K562 (cell line): ENCODE results near the gene SNRPA. TPM values are rescaled to one million over a fixed set of nuclear protein-coding genes. Genes with fewer than 3 reads are reported as not detected.

Experiments
- ATAC-seq: fragments of 200-7000 bp; cut with Tn5 transposase; 3 replicates; pipeline ENCODE4 v1.9.1; 2020; ENCODE audit warnings: moderate library complexity
- BruUV-seq: library from RNA; stranded (reverse); fragments of 400-500 nt; replicated peaks from 2 replicates; lab custom pipeline; 2021; lab: Mats Ljungman, UMichigan
- CTCF ChIA-PET: fragments of 300-600 bp; formaldehyde crosslinking; extraction: SDS; loops from one replicate; lab custom pipeline; 2021; ENCODE audit warnings: low intra/inter-chr PET ratio; lab: Yijun Ruan, JAX
- POLR2A ChIA-PET: fragments of 300-600, 350-650 bp; sonication (Branson Sonifier 250); formaldehyde crosslinking; extraction: SDS; loops from one replicate; lab custom pipeline; 2021; ENCODE audit warnings: antibody characterized with exemption, inconsistent platforms; lab: Yijun Ruan, JAX
- DNase-seq, 4 experiments: peaks; one replicate each; pipeline versions ENCODE4 v3.0.0 to v3.0.0-alpha.2; 2011 to 2018; ENCODE audit warnings: low spot score in 3 of 4, mixed read lengths in 3 of 4; ENCODE audit errors: extremely low read depth in 1 of 4
- FAIRE-seq: peaks from 2 replicates; lab custom pipeline; 2011; peaks lifted over from hg19 to GRCh38; lab: Jason Lieb, UNC
- H2AFZ ChIP-seq: 2 replicates; pipeline ENCODE4 v1.6.0; 2011; ENCODE audit warnings: low read depth, low read length, control low read depth, inconsistent platforms
- H3K27ac ChIP-seq: fragments of 200-600 bp; 3 replicates; pipeline ENCODE4 v1.8.0; 2011; ENCODE audit warnings: low read depth, mild to moderate bottlenecking, control low read depth, inconsistent platforms, low read length, moderate library complexity, mixed read lengths; ENCODE audit errors: extremely low read depth
- H3K27me3 ChIP-seq, 2 experiments: fragments of 300-600 bp in 1 of 2; 2 replicates in 1 of 2; 3 replicates in 1 of 2; pipeline versions ENCODE4 v1.6.0 to v1.8.0; 2011; ENCODE audit warnings: inconsistent platforms in 2 of 2, low read length in 2 of 2, mild to moderate bottlenecking in 1 of 2, mixed read lengths in 1 of 2, moderate library complexity in 1 of 2; ENCODE audit not compliant: control insufficient read depth in 2 of 2, insufficient read depth in 2 of 2
- H3K36me3 ChIP-seq: fragments of 300-600 bp; 3 replicates; pipeline ENCODE4 v1.8.0; 2011; ENCODE audit warnings: mild to moderate bottlenecking, low read length, inconsistent platforms; ENCODE audit not compliant: control insufficient read depth, insufficient read depth
- H3K4me1 ChIP-seq, 2 experiments: fragments of 200-600 bp in 1 of 2; replicated peaks in 1 of 2; 2 replicates in 1 of 2; 3 replicates in 1 of 2; pipeline versions ENCODE4 v1.5.1 to v1.8.0; 2011; ENCODE audit warnings: inconsistent platforms in 2 of 2, low read length in 2 of 2, mild to moderate bottlenecking in 1 of 2, mixed read lengths in 1 of 2, moderate library complexity in 1 of 2; ENCODE audit not compliant: control insufficient read depth in 2 of 2, insufficient read depth in 2 of 2
- H3K4me2 ChIP-seq: 2 replicates; pipeline ENCODE4 v1.6.1; 2011; ENCODE audit warnings: low read length, control low read depth, inconsistent platforms, mixed read lengths; ENCODE audit not compliant: insufficient read depth
- H3K4me3 ChIP-seq: fragments of 200-600 bp; sonication (generic), shearing (Covaris generic); 2 replicates; pipeline ENCODE4 v1.5.1; 2016; ENCODE audit warnings: control low read depth, inconsistent platforms
- H3K79me2 ChIP-seq: fragments of 200-600 bp; 3 replicates; pipeline ENCODE4 v1.8.0; 2011; ENCODE audit warnings: low read length, inconsistent platforms; ENCODE audit not compliant: control insufficient read depth, insufficient read depth
- H3K9ac ChIP-seq, 2 experiments: 2 replicates each; pipeline versions ENCODE4 v1.6.0 to v1.6.1; 2011; ENCODE audit warnings: low read depth in 2 of 2, low read length in 2 of 2, control low read depth in 1 of 2, inconsistent platforms in 1 of 2, mild to moderate bottlenecking in 1 of 2, mixed read lengths in 1 of 2; ENCODE audit not compliant: insufficient read depth in 1 of 2
- H3K9me1 ChIP-seq: one replicate; pipeline ENCODE4 v1.6.0; 2011; ENCODE audit warnings: inconsistent platforms, mild to moderate bottlenecking, low read length, moderate library complexity; ENCODE audit not compliant: control insufficient read depth, insufficient read depth
- H3K9me3 ChIP-seq: replicated peaks from 2 replicates; pipeline ENCODE4 v1.5.1; 2011; ENCODE audit warnings: low read depth, low read length, inconsistent platforms; ENCODE audit not compliant: control insufficient read depth, insufficient read depth
- H4K20me1 ChIP-seq: replicated peaks from 2 replicates; pipeline ENCODE4 v1.6.1; 2011; ENCODE audit warnings: low read length, inconsistent platforms, mixed read lengths; ENCODE audit not compliant: control insufficient read depth, insufficient read depth
- AFF4 ChIP-seq: sonication (generic); formaldehyde crosslinking; IDR thresholded peaks from 2 replicates; pipeline ENCODE4 v1.8.0; 2023; ENCODE audit warnings: mild to moderate bottlenecking, missing genetic modification reagents
- BHLHE40 ChIP-seq: IDR thresholded peaks from 2 replicates; pipeline ENCODE4 v1.6.1; 2011; ENCODE audit warnings: low read length, improper control_type of control experiment
- FOXK1 ChIP-seq: sonication (generic); formaldehyde crosslinking; IDR thresholded peaks from 2 replicates; pipeline ENCODE4 v1.8.0; 2022; ENCODE audit warnings: missing genetic modification reagents, mild to moderate bottlenecking, borderline replicate concordance
- HOXB6 ChIP-seq: fragments of 250-450 bp; sonication (Bioruptor Pico); IDR thresholded peaks from 2 replicates; pipeline ENCODE4 v1.5.1; 2022; ENCODE audit warnings: mild to moderate bottlenecking, borderline replicate concordance
- TCF3 ChIP-seq: sonication (generic); formaldehyde crosslinking; IDR thresholded peaks from 2 replicates; pipeline ENCODE4 v1.4.0; 2020; ENCODE audit warnings: mild to moderate bottlenecking, missing genetic modification reagents
- ZFP36 ChIP-seq: fragments of 150-350 bp; IDR thresholded peaks from 2 replicates; pipeline ENCODE4 v1.6.1; 2018; ENCODE audit warnings: low read length, low read depth; ENCODE audit not compliant: partially characterized antibody
- WGBS: fragments of 100-300 bp; shearing (Covaris generic); methylation state at CpG from one replicate; pipeline ENCODE4 v1.1.6; 2016; ENCODE audit warnings: low coverage, mixed read lengths; ENCODE audit not compliant: insufficient coverage; ENCODE audit errors: missing lambda C conversion rate; 5-methylcytosine and 5-hydroxymethylcytosine counted together
- in situ Hi-C: fragments of 300-500 bp; cut with MboI; formaldehyde crosslinking; loops from 4 replicates; pipeline ENCODE4 v1.15.0; 2018; ENCODE audit warnings: inconsistent platforms, mixed read lengths
- intact Hi-C: fragments of 100-400 bp; cut with micrococcal nuclease; formaldehyde crosslinking; loops from 2 replicates; pipeline ENCODE4 v1.14.2; 2022
- polyA plus RNA-seq, 8 experiments: library from polyadenylated mRNA; depleted of rRNA in 4 of 8; stranded (reverse) in 5 of 8; unstranded in 3 of 8; fragments of >200 nt; fragmentation: Nextera tagmentation in 2 of 8; fragmentation: Illumina TruSeq in 1 of 8; extraction: Ambion mirVana in 2 of 8; extraction: Trizol in 1 of 8; gene quantifications; 2 replicates each; pipeline versions ENCODE4 v1.2.1 to v1.2.3, GENCODE V29; 2011 to 2014; ENCODE audit warnings: inconsistent platforms in 1 of 8, missing spikeins in 1 of 8
- total RNA-seq, 7 experiments: library from RNA; depleted of rRNA in 6 of 7; stranded (reverse); fragments of >200 nt in 6 of 7; fragmentation: Illumina TruSeq in 2 of 7; extraction: Trizol in 2 of 7; gene quantifications; 2 replicates each; pipeline versions ENCODE4 v1.2.1 to v1.2.3, GENCODE V29; 2011 to 2021; ENCODE audit warnings: low replicate concordance in 1 of 7

Gene SNRPA
- total and polyA plus RNA-seq, 9 of the 15 experiments (the other 6 are each of a cell fraction or from before 2014, with no cell fraction given) = 16.3 to 311 (median 193) TPM

- H3K9me1 ChIP-seq = no peaks in the 10 kb centered on the region
- H2AFZ ChIP-seq = no peak overlapping the region
- H3K4me3 ChIP-seq = no peak overlapping the region
- CTCF ChIA-PET = no interaction called here
- H3K9me3 ChIP-seq = no peaks in the 10 kb centered on the region
- BruUV-seq = no TSS peak
- intact Hi-C loops = no loop called here
- peaks cover 6 to 32% of the 10 kb centered on the region in 2 experiments; a peak in 4 of 5 replicates for H3K4me1 ChIP-seq
- FAIRE-seq (no peak), ATAC-seq (no peak), DNase-seq (no peak)
- H3K36me3 ChIP-seq = peaks cover 21% of the 10 kb centered on the region
- 84% methylated on average over 6 of the region's 6 CpGs for WGBS
- TF ChIP-seq HOXB6 (CRISPR knock-in tag) (no peak), AFF4 (no peak), BHLHE40 (no peak), FOXK1 (CRISPR knock-in tag) (no peak), TCF3 (CRISPR knock-in tag) (no peak), ZFP36 (peak; percentile 92)
- TF ChIP-seq, all 486 proteins: peak for 1
- Histone ChIP-seq H3K9ac (no peak overlapping the region), H3K27me3 (no peaks in the 10 kb centered on the region), H3K27ac (no peak overlapping the region), H3K4me2 (no peak overlapping the region), H4K20me1 (no peaks in the 10 kb centered on the region), H3K79me2 (peaks cover 57% of the 10 kb centered on the region)
- POLR2A ChIA-PET = interaction anchor here (0.6 to 2.0 kb wide), 4 partner anchors 22 to 33 kb away, joined by 3 to 4 read pairs (median 3); partner anchors contain the start of genes ACTMAP and SNRPA
- in situ Hi-C loops = no loop called here
Measured at GRCh38 chr19:40721140-40721486, 29.9 kb upstream of the SNRPA start.
